GM18951 (cell line): Measurements from ENCODE around the gene RTF2.

Experiments
- POLR2A ChIP-seq: IDR thresholded peaks from 4 replicates; pipeline ENCODE4 v1.6.1; 2011; ENCODE audit warnings: mild to moderate bottlenecking; ENCODE audit not compliant: insufficient read length, insufficient read depth; ENCODE audit errors: extremely low read depth
- in situ Hi-C: fragments of 300-500 bp; cut with MboI; formaldehyde crosslinking; loops from one replicate; pipeline ENCODE4 v1.12.0; 2022; ENCODE audit warnings: low sequenced_read_pairs, mixed read lengths, inconsistent platforms; ENCODE audit not compliant: unreplicated experiment

The RTF2 gene

DNA sequence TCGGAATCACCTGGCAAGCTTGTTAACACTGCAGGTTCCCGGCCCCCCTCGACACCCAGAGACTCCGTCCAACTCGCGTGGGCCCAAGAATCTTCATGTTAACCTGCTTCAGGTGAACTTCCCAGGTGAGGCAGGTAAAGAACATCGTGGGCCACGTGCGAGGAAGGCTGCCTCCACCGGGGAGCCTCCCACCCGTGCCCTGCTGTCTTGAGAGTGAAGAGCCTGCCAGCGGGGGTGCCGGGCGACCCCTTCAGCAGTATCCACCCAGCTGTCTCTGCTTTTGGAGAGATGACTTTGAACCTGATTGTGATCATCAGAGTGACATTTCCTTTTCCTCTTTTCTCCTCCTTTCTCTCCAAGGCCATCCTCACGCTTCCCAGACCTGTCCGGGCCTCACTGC is 22.9 kb upstream of the RTF2 start:
- in situ Hi-C loops, result no loop called here
- TF ChIP-seq POLR2A, result no peak

DNA sequence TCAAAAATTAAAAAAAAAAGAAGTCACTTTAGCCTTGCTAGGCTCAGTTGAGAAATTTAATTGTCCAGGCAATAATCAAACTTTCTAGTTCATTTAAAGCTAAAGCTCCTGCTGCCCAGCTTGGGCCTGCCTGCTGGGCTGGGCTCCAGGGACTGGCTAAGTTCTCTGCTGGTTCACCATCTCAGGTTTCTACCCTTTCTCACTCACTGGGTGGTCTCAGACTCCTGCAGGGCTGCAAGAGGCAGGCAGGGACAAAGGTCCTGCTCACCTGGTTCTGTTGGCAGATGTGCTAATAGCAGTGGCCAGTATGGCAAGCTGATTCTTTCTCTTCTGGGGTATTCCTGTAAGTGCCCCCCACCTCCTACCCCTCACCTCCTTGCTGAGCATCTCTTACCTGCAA is 21.2 kb upstream of the RTF2 start:
- in situ Hi-C loops, result no loop called here
- TF ChIP-seq POLR2A, result no peak

DNA sequence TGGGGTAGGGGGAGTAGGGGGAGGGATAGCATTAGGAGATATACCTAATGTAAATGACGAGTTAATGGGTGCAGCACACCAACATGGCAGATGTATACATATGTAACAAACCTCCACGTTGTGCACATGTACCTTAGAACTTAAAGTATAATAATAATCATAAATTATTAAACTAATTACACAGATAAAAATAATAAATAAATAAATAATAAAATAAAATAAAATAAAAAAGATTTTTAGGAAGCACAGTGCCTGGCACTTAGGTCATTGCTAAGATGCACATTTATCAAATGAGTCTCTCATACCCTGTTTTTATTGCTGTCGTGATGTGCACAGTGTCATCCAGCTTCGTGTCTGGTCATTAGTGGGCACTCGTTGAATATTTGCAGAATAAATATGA is 19.0 kb upstream of the RTF2 start:
- TF ChIP-seq POLR2A, result no peak
- in situ Hi-C loops, result no loop called here

DNA sequence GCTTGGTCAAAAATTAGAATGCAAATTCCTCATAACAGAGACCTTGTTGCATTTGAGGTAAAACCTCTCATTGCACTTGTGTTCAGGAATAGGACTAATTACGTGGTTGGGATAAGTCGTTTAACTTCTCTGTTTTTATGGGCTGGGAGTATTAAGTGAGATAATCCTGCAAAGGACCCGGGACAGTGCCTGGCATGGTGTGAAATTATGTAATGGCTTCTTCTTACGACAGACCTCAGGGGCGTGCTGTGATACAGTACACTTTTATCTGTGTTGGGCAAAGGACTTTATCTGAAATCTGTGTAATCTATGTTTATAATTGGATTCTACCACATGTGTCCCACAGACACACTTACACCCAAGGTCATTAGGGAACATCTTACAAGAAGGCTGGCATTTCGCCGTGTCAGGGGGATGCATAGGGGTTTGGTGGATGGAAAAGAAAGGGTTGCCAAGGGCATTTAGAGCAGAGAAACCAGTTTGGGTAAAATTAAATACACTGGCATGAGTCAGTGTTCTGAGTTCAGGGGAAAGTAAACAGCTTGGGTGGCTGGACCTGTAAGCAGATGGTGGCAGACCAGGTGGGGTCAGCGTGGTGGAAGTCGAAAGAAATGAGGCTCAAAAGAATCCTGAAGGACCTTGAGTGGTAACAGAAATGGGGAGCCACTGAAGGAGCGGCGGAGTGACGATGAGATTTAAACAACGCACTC is 17.2 kb upstream of the RTF2 start:
- TF ChIP-seq POLR2A, result no peak
- in situ Hi-C loops, result no loop called here

DNA sequence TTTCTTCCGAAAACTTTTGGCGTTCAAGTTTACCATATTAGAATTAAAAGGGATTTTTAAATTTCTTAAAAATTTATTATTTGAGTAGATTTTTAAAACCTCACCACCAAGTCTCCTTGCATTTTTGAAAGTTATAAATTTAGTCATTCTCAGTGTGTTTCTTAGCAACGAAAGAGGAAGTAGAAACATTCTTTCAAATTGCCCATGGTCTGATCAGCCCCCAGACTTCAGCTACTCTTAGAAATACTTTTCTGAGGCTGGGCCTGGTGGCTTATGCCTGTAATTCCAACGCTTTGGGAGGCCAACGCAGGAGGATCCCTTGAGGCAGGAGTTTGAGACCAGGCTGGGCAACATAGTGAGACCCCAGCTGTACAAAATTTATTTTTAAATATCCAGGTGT is 15.1 kb upstream of the RTF2 start:
- no peak for TF ChIP-seq POLR2A
- in situ Hi-C loops, result no loop called here

DNA sequence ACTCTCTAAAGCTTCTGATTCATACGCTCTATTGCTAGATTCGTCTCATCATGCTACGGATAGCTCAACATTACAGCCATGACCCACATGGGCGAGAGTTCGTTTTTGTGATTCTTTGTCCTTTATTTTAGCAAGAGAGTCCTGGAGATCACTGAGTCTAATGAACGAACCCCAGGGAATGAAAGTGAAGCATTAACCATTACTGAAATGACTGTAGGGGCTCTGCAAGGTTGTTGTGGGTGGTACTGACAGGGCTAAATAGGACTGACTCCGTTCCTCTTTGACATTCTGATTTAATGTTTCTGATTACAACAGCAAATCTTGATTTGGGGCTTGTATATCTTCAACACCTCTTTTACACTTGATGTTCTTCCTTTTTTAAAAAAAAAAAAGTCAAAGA is 13.7 kb upstream of the RTF2 start:
- in situ Hi-C loops, result no loop called here
- TF ChIP-seq POLR2A, result no peak

DNA sequence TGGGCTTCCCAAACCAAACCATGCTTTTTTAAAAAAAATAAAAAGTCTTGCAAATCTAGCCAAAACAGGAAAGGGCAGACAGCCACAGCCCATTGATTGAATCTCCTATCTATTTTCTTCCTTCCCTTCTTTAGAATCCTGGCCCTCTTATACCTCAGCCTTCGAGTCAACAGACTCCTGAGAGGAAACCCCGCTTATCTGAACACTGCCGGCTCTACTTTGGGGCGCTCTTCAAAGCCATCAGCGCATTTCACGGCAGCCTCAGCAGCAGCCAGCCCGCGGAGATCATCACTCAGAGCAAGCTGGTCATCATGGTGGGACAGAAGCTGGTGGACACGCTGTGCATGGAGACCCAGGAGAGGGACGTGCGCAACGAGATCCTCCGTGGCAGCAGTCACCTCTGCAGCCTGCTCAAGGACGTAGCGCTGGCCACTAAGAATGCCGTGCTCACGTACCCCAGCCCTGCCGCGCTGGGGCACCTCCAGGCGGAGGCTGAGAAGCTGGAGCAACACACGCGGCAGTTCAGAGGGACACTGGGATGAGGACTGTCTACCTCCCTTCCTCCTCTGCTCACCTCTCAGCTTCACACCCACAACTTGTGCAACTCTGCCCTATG is 10.1 kb upstream of the RTF2 start:
- in situ Hi-C loops, result no loop called here

DNA sequence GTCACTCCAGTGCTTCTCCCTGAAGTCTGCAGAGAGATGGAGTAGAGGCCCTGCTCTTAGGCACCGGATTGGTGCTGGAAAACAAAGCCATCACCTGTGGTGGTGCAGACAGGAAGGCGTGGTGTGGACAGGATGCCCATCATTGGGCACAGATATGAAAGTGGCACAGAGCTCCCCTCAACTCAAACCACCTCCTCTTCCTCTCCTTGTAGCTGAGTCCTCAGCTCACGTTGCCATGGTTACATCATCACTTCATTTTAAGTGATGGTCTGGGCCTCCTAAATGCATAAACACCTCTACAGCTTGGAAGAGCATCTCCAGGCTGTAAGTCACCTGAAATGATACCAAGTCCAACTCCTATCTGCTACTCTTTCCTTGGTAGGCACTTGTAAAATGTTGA is 8.0 kb upstream of the RTF2 start:
- TF ChIP-seq POLR2A, result no peak
- in situ Hi-C loops, result no loop called here

More for the DNA sequence above, 10.1 kb upstream of the RTF2 start:
- TF ChIP-seq POLR2A, result no peak

DNA sequence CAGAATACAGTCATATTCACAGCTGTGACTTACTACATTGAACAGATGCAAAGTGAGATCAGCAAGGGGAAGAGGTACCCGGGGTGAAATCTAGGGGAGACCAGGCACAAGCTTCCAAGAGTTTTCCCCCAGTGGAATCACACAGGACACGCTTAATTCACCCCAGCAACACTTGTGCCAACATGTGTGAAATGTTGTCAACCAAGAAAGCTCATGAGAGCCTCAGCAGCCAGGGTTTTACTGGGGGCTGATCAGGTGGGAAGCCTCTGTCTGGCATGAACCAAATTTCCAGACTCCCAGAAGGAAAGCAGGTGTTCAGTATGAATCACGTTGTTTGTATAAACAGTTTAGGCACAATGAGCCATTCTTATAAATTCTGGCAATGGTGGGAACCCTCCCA is 6.9 kb upstream of the RTF2 start:
- in situ Hi-C loops, result no loop called here
- TF ChIP-seq POLR2A, result no peak

DNA sequence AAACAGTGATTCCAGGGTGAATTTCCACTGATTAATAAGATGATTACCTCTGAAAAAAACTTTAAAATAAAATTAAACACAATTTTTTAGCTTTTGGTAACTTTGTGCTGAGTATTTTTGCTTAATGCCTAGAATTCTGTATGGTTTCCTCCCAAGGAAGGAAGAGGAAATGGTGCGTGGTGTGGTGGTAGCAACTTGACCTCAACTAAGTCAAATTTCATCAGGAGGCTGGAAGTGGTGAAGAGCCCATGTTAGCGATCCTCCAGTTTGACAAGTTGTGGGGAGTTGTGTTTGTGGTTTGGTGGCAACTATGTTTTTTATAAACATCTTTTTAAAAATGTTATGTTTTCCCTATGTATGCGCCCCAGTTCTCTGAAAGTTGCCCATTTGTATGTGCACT is 5.0 kb upstream of the RTF2 start:
- TF ChIP-seq POLR2A, result no peak
- in situ Hi-C loops, result no loop called here

DNA sequence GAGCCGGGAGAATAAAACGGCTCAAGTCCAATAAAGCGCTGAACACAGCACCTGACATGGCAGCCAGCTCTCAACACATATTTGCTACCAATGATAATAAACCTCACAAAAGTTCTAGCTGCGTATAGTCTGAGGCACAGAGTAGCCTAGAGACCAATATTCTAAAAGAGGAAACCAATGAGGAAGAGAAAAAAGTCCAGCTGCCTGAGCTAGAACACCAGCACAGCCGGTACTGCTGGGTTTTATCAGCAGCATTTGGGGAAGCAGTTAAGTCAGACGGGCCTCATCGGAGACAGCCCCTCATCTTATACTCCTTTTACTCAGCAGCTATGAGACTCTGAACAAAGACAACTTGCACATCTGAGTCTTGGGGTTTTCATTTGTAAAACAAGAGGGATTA is 2.4 kb upstream of the RTF2 start:
- in situ Hi-C loops, result no loop called here
- TF ChIP-seq POLR2A, result no peak

DNA sequence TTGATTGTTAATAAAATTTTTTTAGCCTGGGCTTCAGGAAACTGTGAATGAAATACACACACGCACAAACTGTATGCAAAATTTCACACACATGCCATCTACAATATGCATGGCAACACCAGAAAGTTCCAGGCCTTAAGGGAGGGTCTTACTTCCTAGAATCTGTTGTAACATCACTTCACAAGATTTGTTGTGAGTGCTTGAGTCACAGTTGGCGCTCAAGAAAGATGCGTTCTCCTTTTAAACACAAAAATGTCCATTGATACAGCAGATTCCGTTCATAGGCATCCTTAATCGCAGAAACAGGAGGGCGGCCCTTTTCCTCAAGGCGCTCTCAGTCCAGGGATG is 485 bp upstream of the RTF2 start:
- no peak for TF ChIP-seq POLR2A
- in situ Hi-C loops, result no loop called here

DNA sequence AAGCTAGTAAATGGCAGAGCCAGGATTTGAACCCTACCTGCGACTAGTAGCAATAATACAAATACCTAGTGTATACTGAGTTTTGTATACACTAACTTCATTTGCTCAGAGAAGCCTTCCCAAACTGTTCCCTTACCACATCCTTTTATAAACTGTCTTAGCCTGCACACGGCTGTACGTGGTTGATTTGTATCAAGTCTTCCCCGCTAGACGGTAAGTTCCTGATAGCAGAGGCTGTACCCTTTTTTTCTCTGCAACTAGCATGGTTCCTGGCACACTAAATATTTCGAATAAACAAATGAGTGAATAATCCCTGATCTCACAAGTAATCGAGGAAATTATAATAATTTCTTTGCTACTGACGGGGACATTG is 636 bp downstream of the RTF2 start:
- in situ Hi-C loops, result no loop called here

DNA sequence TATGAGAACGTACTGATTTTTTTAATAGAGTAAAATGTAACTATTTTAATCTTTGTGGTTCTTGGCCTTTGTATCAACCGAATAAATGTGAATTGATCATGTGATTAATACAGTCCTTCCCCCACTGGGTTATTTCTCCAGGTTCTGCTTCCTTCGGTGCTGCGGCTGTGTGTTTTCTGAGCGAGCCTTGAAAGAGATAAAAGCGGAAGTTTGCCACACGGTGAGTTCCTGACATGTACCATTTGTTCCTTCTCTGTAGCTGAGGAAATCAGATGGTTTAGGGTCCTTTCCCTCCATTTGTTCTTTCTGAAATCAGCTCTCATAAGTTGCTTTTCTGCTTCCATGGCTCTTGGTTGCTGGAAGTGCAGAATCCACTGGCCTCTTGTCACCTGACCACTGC is 15.5 kb downstream of the RTF2 start:
- in situ Hi-C loops, result no loop called here
- no peak for TF ChIP-seq POLR2A

More for the DNA sequence above, 636 bp downstream of the RTF2 start:
- TF ChIP-seq POLR2A, result no peak
